Measurements from ENCODE around the gene RNF138.
A peak's percentile ranks its signal among the peaks of the same experiment; 100 is the strongest.
"Not testable (repeated sequence)": the region's sequence is repeated elsewhere in the genome, so short reads cannot be mapped to it uniquely, and the experiment has no call there.

RNF138 gene

DNA sequence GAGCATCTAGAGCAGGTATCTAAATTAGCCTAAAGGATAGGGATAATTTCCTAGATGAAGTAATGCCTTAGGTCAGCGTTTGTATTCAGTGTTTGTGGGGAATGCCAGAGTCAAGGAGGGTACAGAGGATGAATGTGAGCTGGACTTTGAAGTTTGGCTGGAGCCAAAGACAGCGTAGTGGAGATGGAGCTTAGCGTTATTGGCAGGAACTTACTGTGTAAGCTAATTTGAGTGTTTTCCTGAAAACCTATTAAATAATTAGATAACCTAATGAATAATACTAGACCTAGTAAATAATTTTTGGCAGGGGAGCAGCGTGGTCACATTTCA, 4.2 kb downstream of the RNF138 start:
- DNase-seq (ENCODE audit: low spot score) = no peak

DNA sequence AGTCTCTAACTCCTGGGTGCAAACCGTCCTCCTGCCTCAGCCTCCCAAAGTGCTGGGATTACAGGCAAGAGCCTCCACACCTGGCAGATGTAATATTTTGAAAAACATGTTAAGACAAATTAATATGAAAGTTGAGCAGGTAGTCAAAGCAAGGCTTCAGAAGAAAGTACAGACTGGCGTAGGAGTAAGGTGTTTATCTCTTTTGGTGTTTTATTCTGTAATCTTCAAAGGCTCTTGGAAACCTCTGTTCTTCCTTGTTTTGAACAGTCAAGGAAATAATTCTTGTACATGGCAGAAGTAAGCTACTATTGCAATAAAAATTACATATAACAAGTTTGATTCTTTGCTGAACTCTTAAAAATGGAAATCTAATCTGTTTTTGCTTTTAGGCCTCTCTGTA, 5.3 kb downstream of the RNF138 start:
- no peak for DNase-seq (ENCODE audit: low spot score)

DNA sequence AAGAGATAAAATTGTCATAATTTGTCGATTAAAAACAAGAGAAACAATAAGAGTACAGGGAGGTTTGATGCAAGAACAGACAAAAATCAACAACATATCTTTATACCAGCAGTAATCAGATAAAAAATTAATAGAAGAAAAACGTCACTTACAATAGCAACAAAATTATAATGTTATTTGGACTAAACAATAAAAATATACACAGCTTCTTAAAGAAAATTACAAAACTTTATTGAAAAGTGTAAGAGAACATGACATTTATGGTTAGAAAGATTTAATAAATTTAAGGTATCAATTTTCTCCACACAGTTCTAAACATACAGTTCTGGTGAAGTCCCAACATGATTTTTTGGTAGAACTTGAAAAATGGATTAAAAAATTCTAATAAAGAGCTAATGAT, 12.8 kb downstream of the RNF138 start:
- no peak for DNase-seq (ENCODE audit: low spot score)

DNA sequence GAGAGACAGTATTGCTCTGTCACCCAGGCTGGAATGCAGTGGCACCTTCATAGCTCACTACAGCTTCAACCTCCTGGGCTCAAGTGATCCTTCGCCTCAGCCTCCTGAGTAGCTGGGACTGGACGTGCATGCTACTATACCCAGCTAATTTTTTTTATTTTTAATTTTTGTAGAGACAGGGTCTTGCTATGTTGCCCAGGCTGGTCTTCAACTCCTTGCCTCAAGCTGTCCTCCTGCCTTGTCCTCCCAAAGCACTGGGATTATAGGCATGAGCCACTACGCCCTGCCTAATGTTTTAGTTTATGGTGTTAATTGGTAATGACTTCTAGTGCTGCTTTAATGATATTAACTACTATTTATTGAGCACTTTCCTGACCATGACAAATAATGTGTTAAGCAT, 18.3 kb downstream of the RNF138 start:
- DNase-seq (ENCODE audit: low spot score) = no peak

DNA sequence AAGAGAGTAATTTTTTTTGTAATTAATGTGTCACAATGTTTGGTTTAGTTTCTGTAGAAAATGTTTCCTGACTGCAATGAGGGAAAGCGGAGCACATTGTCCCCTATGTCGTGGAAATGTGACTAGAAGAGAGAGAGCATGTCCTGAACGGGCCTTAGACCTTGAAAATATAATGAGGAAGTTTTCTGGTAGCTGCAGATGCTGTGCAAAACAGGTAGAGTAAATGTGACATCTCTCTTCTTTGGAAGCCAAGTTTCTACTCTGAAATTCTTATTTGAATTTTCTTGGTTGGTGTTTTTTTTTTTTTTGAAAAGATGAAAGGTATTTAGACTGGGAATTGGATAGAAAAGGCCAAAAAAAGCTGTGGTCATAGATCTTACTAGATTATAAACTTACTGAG, 20.0 kb downstream of the RNF138 start:
- no peak for DNase-seq (ENCODE audit: low spot score)

DNA sequence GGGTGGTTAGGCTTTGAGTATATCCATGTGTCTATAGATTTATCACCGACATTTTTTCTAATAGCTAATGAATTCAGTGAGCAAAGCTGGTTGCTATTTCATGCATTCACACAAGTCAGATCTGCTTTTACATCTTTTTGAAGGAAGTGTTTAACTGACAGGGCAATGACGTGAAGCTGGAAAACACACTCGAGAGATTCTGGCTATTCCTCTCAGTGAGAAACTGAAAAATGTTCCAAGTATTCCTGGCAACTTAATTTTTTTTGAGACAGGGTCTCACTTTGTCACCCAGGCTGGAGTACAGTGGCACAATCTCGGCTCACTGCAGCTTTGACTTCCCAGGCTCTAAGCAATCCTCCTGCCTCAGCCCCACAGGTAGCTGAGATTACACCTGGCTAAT, 21.2 kb downstream of the RNF138 start:
- no peak for DNase-seq (ENCODE audit: low spot score)

DNA sequence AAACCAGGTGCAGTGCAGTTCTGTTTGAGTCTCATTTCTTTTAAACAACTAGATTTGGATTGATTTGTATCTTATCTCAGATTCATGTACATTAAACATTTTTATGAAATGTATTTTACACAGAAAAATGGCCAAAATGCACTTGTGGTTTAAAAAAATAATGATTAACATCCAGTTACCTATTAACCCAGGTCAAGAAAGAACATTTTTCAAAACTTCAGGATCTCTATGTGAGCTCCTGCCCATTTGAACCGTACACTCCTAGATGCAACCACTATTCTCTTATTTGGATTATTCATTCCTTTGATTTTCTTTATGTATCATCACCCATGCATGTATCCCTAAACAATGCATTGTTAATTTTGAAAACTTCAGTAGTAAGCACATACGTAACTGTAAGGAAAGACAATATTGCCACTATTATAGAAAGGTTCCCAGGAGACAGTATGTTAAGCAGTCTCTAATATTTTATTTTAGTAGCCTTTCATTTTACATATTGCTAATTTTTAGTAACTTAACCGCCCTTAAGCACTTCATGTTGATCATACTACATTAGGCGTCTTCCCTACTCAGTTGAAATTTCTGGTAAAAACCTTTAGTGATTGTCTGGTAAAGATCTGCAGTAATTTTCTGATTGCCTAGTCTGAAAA, 22.7 kb downstream of the RNF138 start:
- no peak for DNase-seq (ENCODE audit: low spot score)

DNA sequence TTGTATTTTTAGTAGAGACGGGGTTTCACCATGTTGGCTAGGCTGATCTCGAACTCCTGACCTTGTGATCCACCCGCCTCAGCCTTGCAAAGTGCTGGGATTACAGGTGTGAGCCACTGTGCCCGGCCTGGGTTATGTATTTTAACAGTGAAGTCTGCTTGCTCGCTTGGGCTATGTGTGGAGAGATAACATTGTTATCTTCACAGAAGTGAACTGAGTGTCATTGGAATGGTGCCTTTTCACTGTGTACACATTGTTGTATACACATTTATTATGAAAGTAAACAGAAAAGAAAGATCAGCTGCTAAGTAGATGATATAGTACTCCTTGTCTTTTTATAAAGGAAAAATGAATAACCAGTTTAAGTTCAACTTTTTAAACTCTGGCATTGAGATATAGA, 30.4 kb downstream of the RNF138 start:
- no peak for DNase-seq (ENCODE audit: low spot score)

DNA sequence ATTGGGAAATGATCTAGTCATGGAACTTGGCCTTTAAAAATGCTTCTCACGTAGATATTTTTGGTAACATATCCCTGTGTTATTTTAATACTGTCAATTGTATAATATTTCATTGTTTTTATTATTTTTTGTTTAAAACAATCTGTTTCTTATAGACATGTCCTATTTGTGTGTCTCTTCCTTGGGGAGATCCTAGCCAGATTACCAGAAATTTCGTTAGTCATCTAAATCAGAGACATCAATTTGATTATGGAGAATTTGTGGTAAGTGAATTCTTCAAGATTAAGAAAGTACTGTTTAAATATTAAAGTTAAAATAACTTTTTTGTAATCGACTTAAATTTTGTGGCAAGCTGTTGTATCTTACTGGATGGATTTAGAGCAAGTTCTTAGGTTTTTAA, 34.9 kb downstream of the RNF138 start:
- no peak for DNase-seq (ENCODE audit: low spot score)

DNA sequence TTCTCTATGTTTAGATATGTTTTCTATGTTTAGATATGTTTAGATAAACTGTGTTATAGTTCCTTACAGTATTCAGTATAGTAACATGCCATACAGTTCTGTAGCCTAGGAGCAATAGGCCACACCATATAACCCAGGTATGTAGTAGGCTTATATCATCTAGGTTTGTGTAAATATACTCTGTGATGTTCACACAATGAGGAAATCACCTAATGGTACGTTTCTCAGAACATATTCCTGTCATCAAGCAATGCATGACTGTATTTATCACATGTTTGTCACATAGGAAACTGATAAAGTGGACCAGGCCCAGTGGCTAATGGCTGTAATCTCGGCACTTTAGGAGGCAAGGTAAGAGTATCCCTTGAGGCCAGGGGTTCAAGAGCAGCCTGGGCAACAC, 44.0 kb downstream of the RNF138 start:
- no peak for DNase-seq (ENCODE audit: low spot score)

DNA sequence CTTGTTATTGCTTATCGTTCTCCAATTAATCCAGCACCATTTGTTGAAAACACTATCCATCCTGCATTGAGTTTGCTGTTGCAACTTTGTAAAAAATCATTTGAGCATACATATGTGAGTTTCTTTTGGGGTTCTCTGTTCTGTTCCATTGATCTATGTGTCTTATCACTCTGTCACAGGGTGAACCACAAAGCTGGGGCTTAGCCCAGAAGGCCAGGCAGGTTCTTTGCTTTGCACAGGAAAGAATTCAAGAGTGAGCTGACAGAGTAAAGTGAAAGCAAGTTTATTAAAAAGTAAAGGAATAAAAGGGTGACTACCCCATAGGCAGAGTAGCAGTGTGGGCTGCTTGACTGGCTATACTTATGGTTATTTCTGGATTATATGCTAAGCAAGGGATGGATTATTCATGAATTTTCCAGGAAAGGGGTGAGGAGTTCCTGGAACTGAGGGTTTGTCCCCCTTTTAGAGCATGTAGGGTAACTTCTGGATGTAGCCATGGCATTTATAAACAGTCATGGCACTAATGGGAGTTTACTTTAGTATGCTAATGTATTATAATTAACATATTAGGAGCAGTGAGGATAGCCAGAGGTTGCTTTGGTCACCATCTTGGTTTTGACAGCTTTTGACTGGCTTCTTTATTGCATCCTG, 46.8 kb downstream of the RNF138 start:
- DNase-seq (ENCODE audit: low spot score) = no peak

DNA sequence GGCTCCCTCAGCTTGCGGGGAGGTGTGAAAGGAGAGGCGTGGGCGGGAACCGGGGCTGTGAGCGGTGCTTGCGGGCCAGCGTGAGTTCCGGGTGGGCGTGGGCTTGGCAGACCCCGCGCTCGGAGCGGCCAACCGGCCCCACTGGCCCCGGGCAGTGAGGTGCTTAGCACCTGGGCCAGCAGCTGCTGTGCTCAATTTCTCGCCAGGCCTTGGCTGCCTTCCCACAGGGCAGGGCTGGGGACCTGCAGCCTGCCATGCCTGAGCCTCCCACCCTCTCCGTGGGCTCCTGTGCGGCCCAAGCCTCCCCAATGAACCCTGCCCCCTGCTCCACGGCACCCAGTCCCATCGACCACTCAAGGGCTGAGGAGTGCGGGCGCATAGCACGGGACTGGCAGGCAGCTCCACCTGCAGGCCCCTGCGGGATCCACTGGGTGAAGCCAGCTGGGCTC, 48.2 kb downstream of the RNF138 start:
- no peak for DNase-seq (ENCODE audit: low spot score)

DNA sequence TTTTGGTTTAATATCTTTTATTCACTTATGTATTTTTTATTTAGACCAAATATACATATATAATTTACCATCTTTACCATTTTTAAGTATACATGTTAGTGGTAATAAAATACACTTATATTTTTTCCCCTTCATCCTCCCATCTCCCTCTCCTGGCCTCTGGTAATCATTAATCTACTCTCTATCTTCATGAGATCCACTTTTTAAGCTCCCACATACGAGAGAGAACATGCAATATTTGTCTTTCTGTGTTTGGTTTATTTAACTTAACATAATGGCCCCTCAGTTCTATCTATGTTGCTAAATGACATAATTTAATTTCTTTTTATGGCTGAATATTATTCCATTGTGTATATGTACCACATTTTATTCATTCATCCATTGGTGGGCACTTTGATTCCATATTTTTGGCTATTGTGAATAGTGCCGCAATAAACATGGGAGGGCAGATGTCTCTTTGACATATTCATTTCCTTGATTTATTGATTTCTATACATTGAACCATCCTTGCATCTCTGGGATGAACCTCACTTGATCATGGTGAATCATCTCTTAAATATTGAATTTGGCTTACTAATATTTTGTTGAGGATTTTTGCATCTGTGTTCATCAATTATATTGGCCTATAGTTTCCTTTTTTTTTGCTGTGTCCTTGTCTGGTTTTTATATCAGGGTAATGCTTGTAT, 56.7 kb downstream of the RNF138 start:
- DNase-seq (ENCODE audit: low spot score) = no peak

DNA sequence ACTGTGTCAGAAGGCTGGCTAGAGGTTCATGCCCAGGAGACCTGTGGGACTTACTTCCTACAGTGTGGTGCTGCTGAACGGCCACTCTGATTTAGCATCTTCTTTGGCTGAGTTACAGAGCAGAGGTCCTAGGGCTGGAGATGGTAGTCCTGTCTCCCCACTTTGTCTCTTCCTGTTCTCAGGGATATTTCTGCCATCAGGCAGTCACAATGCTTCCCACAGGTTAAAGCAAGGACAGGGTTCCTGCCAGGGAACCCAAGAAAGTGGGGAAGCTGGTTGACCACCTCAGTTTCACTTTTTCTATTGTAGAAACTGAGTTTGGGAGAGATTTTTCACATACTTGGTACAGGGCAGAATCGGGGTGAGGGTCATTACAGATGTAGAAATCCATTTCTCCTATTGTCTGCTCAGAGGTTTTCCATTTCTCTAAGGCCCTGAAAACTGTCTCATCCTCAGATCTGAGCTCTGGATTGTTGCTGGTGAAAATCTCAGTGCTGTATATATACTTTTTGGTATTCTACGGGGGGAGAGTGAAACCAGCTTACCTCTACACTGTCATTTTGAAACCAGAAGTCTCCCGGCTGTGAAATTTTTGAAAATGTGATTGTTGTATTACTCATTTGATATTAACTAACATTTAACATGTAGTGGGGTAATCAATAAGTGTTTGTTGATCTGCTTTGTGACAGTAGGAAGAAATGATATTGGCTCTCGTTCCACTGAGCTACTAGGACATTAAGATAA, 61.2 kb downstream of the RNF138 start:
- DNase-seq (ENCODE audit: low spot score) = no peak

DNA sequence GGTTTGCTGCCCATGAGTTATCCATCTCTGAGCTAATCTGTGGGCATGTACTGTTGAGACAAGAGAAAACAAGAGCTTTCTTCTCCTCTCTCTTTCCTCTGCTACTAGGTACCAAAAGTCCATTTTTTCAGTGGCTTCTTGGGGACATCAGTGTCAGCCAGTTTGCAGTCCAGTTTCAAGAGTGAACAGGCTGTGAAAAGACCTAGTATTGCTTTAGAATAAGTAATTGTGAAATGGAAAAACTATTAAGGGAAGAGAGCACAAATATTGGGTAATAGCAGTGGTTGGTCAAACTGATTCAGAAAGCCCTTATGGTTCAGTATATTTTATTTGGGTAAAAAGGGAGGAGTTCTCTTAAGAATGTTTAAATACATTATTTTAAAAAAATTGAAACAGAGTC, 65.2 kb downstream of the RNF138 start:
- DNase-seq (ENCODE audit: low spot score) = no peak

DNA sequence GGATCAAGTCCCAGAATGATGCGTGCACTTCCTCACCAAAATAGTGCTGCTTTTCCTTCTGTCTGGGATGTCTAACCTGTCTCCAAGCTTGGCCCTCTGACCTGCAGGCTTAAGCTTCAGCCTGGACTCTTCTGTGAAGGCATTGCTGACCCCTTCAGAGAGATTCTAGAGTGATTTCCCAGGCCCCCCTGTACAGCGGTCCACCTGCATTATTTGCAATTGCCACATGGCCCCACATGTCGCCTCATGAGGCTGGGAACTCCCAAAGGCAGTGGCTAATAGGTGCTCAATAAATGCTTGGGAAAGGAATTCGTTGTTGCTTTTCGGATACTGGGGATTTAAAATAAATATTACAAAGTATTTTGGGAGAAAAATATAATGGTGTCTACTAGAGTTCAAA, 65.9 kb downstream of the RNF138 start:
- DNase-seq (ENCODE audit: low spot score) = no peak

DNA sequence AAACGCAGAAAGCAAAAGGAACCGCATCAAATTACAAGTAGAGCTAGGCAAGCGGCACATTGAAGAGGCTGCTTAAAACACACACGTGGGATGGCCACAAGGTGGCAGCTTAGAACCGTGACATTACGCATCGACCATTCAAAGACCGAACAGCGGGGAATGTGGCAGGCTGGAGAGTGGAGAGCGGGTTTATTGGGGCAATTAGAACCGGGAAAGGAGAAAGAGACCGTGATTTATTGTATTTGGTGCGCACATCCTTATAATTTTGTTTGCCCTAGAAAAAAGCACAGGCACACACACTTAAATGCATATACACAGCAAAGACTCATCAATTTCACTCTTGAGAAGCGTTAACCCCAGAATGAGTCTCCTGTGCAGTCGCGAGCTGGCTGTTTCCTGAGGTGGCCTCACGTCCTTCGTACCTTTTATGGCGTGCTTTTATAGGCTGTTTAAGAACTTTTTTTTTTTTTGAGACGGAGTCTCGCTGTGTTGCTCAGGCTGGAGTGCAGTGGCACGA, 66.5 kb downstream of the RNF138 start:
- peak; percentile 77 for DNase-seq (ENCODE audit: low spot score)

DNA sequence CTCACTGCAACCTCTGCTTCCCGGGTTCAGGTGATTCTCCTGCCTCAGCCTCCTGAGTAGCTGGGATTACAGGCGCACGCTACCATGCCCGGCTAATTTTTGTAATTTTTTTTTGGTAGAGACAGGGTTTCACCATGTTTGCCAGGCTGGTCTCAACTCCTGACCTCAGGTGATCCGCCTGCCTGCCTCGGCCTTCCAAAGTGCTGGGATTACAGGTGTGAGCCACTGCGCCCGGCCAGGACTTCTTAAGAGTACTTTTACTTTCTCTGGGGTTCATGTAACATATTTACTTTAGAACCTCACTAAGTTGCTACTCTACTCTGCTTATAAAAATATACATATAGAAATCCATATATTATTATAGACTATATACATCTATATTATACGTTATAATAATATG, 67.0 kb downstream of the RNF138 start:
- DNase-seq (ENCODE audit: low spot score) = not testable (repeated sequence)

DNA sequence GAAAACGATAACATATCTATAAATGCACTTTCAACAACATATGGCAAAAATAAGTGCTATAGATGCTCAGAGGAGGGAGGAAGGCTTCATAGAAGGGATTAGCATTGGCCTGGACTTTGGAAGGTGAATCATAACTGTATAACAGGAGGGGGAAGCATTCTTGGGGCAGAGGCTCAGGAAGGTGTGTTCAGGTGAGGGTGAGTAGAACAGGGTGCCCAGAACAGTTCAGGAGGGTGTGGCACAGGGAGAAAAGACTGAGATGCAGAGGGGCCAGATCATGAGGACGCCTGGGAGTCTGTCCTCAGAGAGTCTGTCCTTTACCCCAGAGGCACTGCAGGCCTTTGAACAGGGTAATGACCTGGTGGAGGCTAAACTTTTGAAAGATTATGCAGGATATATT, 68.9 kb downstream of the RNF138 start:
- DNase-seq (ENCODE audit: low spot score) = no peak

DNA sequence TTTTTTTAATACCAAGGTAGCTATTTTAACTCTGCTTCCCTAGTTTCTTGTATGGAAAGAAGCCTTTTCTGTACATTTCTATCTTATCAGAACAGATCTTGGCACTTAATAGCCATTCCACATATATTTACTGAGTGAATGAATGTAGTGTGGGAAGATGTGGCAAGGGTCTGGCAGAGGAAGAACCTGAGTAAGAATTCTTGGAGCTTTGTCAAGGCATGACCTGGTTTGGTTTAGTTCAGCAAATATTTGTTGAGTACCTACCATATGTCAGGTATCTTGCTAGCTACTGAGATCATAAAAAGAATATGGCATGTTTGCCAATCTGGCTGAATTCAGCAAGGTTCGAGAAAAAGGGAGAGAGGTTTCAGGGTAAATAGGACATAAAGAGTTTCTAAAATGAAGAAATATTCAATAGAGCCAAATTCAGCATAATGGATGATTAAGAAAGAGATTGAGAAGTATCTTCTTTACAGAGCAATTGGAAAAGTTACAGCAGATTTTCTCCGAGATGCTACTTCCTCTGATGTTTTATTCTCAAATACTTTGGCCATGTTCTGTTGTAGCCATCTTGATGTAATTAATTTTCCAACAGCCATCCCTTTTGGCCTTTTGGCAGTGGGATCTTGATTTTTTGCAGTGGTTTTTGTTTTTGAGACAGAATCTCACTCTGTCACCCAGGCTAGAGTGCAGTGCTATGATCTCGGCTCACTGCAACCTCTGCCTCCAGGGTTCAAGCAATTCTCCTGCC, 76.5 kb downstream of the RNF138 start:
- DNase-seq (ENCODE audit: low spot score) = no peak

DNA sequence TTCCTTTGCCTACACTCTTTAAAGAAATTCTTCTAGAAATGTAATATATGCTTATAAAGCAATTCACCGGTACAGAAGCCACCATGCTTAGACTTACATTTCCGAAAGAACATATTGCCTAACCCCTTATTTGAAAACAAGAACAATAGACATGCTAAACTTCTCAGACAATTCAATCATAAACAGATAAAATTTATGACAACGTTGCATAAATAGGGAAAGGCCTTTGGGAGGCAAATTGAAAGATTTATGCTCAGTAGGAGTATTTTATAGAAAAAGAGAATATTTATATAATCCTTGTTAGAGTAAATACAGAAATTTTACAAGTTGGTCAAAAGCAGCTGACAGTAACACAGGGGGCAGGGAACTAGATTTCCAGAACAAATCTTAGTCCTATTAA, 82.0 kb downstream of the RNF138 start:
- DNase-seq (ENCODE audit: low spot score) = no peak

DNA sequence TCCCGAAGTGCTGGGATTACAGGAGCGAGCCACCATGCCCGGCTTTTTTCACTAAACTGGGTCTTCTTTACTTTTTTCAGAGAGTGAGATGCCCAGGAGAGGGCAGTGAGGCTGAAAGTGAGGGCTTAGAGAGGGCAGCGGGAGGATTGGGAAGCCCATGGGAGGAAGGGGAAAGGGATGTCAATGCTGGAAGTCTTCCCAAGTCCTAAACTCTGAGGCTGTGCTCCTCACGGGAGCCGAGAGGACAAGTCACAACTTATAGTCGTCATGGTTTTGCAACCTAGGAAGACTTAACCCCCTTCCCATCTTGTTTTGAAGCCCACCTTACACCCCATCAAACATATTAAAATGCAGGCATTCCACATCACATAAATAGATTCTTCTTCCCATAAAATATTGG, 83.0 kb downstream of the RNF138 start:
- DNase-seq (ENCODE audit: low spot score) = no peak

Data from kidney capillary endothelial cell (primary cell).